Measurements from ENCODE around the gene VASN. TPM values are rescaled to one million over a fixed set of nuclear protein-coding genes. Genes with fewer than 3 reads are reported as not detected.

Gene VASN
- total RNA-seq, 2 experiments from 2014 or later: 0.11 to 0.20 TPM

DNA sequence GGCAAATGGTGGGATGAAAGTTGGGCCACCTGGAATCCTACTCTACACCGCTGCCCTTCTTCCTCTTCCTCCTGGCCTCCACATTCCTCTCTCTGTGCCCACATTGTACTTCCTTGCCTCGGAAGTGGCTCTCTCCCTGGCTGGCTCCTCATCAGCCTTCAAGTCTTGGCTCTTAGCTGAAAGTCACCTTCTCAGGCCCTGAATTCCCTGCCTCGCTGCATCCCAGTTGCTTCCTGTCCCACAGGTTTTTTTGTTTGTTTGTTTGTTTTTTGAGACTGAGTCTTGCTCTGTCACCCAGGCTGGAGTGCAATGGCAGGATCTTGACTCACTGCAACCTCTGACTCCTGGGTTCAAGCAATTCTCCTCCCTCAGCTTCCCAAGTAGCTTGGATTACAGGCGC, 18.0 kb upstream of the VASN start:
- H3K27me3 Mint-ChIP-seq: no peaks in the 10 kb centered on the region
- peaks cover 3% of the 10 kb centered on the region for H3K36me3 Mint-ChIP-seq
- H3K4me3 Mint-ChIP-seq: no peak overlapping the region
- H3K27ac Mint-ChIP-seq: no peak overlapping the region
- H3K4me1 Mint-ChIP-seq: peaks cover 6% of the 10 kb centered on the region
- no peaks in the 10 kb centered on the region for H3K9me3 Mint-ChIP-seq
- ATAC-seq (ENCODE audit: low read depth): no peak
- DNase-seq: no peak
- POLR2A ChIA-PET: interaction anchor here (0.7 to 1.1 kb wide), 3 partner anchors 16 to 81 kb away, joined by 3 to 4 read pairs (median 3); partner anchors contain the start of gene TFAP4

DNA sequence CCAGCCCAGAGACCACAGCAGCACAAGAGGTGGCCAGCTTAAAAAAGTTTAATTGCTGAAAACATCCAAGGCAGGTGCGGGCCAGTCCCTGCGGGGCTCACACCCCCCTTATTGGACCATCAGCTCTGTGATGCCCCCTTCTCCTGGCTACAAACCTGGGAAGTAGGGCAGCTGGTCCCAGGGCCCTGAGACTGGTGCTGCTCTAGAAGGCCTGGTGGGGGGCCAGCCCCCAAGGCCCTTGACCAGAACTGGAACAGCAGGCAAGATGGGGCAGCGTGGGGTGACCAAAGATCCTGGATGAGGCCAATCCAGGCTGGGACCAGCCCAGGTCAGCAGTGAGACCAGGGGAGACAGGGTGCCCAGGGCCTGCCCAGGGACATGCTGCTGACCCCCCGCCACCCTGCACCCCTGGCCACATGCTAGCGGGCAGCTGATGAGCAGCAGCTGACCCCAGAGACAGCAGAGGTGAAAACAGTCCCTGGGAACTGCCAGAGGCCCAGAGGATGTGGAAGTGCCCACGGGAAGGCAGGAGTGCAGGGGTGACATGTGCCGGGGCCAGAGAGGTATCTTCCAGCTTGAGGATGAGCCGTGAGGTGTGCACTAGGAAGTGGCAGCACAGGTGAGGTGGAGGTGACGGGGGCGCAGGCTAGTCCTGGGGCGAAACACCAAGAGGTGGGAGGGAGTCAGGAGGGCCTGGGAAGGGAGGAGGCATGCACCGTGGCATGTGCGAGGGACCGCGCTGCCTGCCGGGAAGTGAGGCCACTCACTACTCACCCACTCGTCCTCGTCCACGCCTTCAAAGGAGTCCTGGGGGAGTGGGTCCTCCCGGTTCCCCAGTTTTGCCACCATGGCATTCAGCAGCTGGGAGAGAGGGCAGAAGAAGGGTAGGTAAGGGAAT, 16.9 kb upstream of the VASN start:
- no peaks in the 10 kb centered on the region for H3K27me3 Mint-ChIP-seq
- ATAC-seq (ENCODE audit: low read depth) (no peak), DNase-seq (no peak)
- POLR2A ChIA-PET: no interaction called here
- H3K4me1 Mint-ChIP-seq: peaks cover 6% of the 10 kb centered on the region
- H3K9me3 Mint-ChIP-seq: no peaks in the 10 kb centered on the region
- H3K4me3 Mint-ChIP-seq: no peak overlapping the region
- H3K36me3 Mint-ChIP-seq: peaks cover 7% of the 10 kb centered on the region
- no peak overlapping the region for H3K27ac Mint-ChIP-seq

DNA sequence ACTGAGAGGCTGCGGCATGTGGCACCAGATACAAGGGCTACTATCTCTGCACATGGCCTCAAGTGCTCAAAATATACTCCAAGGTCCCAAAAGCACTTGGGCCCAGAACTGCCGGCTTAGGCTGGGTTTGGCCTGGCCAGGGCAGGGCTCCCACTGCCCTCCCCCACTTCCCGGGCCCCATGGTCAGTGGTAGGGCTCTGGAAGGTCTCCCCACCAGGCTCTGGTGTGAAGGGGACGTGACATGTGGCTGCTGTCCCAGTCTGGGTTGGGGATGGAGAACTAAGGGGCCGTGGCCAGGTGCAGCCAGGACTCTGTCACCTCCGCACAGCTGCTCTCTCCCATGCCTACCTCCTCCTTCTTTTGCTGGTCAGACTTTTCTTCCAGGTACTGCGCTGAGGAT, 14.8 kb upstream of the VASN start:
- no peaks in the 10 kb centered on the region for H3K27me3 Mint-ChIP-seq
- H3K9me3 Mint-ChIP-seq: no peaks in the 10 kb centered on the region
- peaks cover 7% of the 10 kb centered on the region for H3K36me3 Mint-ChIP-seq
- H3K4me3 Mint-ChIP-seq: no peak overlapping the region
- POLR2A ChIA-PET: no interaction called here
- DNase-seq: no peak
- H3K27ac Mint-ChIP-seq: no peak overlapping the region
- H3K4me1 Mint-ChIP-seq: peaks cover under 1% of the 10 kb centered on the region
- ATAC-seq (ENCODE audit: low read depth): no peak

DNA sequence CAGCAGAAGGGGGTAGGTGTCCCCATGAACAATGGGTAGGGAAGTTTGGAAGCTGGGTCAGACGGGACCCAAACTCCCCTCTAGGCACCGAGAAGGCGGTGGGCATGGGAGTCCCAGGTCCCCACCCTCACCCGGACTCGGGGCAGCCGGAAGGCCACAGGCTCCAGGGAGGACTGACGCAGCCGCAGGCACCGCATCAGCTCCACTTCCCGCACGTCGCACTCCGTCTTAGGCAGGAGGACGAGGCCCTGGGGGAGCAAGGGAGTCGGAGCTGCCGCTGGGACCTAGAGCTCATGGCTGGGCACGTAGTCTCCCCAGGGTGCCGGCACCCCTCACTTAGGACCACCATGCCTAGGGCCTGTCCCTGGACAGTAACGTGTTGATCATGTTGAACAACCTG, 13.4 kb upstream of the VASN start:
- DNase-seq (no peak), ATAC-seq (ENCODE audit: low read depth) (no peak)
- Mint-ChIP-seq H3K4me3 (no peak overlapping the region), H3K9me3 (no peaks in the 10 kb centered on the region), H3K27ac (no peak overlapping the region), H3K27me3 (no peaks in the 10 kb centered on the region), H3K36me3 (peaks cover 7% of the 10 kb centered on the region), H3K4me1 (no peaks in the 10 kb centered on the region)
- POLR2A ChIA-PET: interaction anchor here (0.6 kb wide), 1 partner anchor 451 kb away, joined by 4 read pairs; no protein-coding TSS in a partner anchor

DNA sequence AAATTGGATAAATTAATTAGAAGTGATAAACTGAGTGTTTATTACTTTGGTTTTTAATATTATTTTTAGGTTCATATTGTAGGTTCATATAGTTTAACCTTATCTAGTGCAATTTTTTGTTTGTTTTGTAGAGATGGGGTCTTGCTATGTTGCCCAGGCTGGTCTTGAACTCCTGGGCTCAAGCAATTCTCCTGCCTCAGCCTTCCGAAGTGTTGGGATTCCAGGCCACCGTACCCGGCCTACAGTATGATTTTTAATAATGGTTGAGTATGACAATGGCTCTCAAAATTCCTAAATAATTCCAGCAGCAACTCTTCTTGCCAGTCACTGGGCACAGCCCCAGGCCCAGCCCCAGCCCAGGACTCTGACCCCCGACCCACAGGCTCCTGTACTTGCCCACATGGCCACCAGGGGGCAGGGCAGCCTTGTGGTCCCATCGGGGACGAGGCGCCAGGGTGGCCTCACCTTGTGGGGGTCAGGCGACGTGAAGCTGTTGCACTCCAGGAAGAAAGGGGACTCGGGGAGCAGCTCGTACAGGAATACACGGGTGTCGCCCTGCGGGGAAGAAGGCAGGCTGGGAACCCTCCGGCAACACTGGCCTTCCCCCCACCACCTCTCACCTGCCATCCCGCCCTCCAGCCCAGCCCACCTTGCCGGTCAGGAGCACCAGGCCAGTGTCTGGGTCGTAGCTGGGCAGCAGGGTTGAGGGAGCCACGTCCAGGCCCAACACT, 12.7 kb upstream of the VASN start:
- H3K27ac Mint-ChIP-seq: no peak overlapping the region
- H3K9me3 Mint-ChIP-seq: no peaks in the 10 kb centered on the region
- peak; percentile 63 for ATAC-seq (ENCODE audit: low read depth)
- H3K4me1 Mint-ChIP-seq: no peaks in the 10 kb centered on the region
- peak; percentile 78 for DNase-seq
- H3K36me3 Mint-ChIP-seq: peaks cover 13% of the 10 kb centered on the region
- H3K27me3 Mint-ChIP-seq: no peaks in the 10 kb centered on the region
- POLR2A ChIA-PET: interaction anchor here (0.6 kb wide), 2 partner anchors 80 to 450 kb away, joined by 3 to 4 read pairs; no protein-coding TSS in a partner anchor
- no peak overlapping the region for H3K4me3 Mint-ChIP-seq

DNA sequence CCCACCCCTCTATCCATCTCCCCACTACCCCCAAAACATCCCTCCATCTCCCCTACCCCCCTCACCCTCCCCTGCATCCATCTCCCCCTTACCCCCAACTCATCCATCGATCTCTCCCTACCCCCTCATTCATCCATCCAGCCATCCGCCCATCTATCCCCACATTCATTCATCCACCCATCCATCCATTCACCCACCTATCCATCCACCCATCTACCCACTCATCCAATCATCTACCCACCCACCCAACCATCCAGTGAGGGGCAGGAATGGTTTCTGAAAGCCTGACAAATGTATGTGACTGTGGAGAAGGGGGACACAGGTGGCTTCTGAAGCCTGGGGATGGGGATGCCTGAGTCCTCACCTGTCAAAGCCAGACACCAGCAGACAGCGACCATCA, 11.7 kb upstream of the VASN start:
- Mint-ChIP-seq H3K36me3 (peaks cover 11% of the 10 kb centered on the region), H3K27me3 (no peaks in the 10 kb centered on the region), H3K27ac (no peak overlapping the region), H3K4me1 (no peaks in the 10 kb centered on the region), H3K9me3 (no peaks in the 10 kb centered on the region), H3K4me3 (no peak overlapping the region)
- ATAC-seq (ENCODE audit: low read depth) (no peak), DNase-seq (no peak)
- POLR2A ChIA-PET: interaction anchor here (0.6 kb wide), 1 partner anchor 79 kb away, joined by 3 read pairs; no protein-coding TSS in a partner anchor

DNA sequence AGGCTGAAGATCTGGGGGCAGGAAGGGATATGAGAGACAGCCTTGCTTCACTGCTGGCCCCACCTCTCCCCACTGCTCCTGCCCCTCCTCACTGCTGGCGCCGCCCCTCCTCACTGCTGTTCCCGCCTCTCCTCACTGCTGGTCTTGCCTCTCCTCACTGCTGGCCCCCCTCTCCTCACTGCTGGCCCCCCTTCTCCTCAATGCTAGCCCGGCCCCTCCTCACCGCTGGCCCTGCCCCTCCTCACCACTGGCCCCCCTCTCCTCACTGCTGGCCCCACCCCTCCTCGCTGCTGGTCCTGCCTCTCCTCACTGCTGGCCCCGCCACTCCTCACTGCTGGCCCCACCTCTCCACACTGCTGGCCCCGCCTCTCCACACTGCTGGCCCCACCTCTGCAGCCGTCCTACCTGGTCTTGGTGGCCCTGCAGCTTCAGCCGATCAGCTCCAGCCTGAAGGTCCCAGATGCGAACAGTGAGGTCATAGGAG, 11.1 kb upstream of the VASN start:
- H3K36me3 Mint-ChIP-seq: peaks cover 10% of the 10 kb centered on the region
- POLR2A ChIA-PET: no interaction called here
- no peak overlapping the region for H3K4me3 Mint-ChIP-seq
- H3K27me3 Mint-ChIP-seq: no peaks in the 10 kb centered on the region
- DNase-seq (no peak), ATAC-seq (ENCODE audit: low read depth) (peak; percentile 21)
- H3K4me1 Mint-ChIP-seq: no peaks in the 10 kb centered on the region
- H3K9me3 Mint-ChIP-seq: no peaks in the 10 kb centered on the region
- H3K27ac Mint-ChIP-seq: no peak overlapping the region

DNA sequence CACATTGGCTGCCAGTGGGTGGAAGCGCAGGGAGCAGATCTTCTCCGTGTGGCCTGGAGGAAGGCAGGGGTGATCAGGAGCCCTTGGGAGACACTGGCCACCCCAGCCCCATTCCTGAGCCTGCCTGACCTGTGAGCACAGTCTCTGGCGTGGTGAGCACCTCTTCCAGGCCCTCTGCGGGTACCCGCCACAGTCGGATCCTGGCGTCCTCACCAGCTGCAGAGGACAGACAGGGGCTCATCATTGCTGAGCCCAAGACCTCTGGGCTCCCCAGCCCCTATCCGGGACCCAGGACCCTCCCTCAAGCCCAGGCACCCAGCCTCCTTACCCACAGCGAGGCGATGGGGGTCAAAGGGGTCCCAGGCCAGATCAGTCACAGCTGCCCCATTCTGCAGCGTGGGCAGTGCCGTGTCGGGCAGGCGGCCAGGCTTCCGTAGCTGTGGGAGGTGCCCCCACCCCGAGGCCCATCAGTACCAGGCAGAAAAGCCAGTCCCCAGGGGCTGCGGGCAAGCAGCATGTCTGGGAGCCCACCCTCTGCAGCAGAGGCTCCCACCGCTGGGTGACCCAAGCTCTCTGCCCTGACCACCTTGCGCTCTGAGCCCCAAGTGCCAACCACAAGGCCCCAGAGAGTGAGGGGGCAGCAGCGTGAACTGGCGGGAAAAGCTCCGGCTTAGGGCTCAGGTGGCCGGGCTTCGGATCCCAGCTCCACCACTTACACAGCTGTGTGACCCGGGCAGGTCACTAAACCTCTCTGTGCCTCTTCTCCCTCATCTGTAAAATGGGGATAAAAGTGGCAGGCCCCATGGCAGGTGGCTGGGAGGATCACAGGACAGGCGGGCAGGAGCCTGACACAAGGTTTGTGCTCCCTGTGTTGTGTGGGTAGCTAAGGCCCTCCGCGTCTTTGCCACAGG, 10.4 kb upstream of the VASN start:
- no peaks in the 10 kb centered on the region for H3K9me3 Mint-ChIP-seq
- ATAC-seq (ENCODE audit: low read depth): no peak

DNA sequence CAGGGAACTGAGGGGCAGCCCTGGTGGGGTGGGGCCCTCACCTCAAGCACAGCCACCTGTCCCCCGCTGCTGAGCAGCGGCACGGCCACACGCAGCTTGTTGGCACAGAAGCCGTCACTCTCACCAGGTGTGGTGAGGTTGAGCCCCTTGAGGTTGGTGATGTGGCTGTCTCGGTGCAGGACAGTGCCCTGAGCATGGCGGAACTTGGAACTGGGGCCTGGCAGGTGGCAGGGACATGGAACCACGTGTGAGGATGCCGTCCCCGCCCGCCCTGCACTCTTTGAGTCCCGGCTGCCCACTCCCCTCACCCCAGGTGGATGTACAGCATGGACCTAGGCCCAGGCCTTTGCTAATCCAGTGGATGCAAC, 9.7 kb upstream of the VASN start:
- no peak overlapping the region for H3K27ac Mint-ChIP-seq
- ATAC-seq (ENCODE audit: low read depth): no peak
- no peaks in the 10 kb centered on the region for H3K4me1 Mint-ChIP-seq
- no peak overlapping the region for H3K4me3 Mint-ChIP-seq
- no peak for DNase-seq
- H3K27me3 Mint-ChIP-seq: no peaks in the 10 kb centered on the region
- no peaks in the 10 kb centered on the region for H3K9me3 Mint-ChIP-seq
- POLR2A ChIA-PET: no interaction called here
- peaks cover 10% of the 10 kb centered on the region for H3K36me3 Mint-ChIP-seq

More for the DNA sequence above, 10.4 kb upstream of the VASN start:
- peaks cover 10% of the 10 kb centered on the region for H3K36me3 Mint-ChIP-seq
- no peaks in the 10 kb centered on the region for H3K4me1 Mint-ChIP-seq
- no peak overlapping the region for H3K4me3 Mint-ChIP-seq
- no peak overlapping the region for H3K27ac Mint-ChIP-seq
- DNase-seq: no peak
- POLR2A ChIA-PET: no interaction called here
- no peaks in the 10 kb centered on the region for H3K27me3 Mint-ChIP-seq

DNA sequence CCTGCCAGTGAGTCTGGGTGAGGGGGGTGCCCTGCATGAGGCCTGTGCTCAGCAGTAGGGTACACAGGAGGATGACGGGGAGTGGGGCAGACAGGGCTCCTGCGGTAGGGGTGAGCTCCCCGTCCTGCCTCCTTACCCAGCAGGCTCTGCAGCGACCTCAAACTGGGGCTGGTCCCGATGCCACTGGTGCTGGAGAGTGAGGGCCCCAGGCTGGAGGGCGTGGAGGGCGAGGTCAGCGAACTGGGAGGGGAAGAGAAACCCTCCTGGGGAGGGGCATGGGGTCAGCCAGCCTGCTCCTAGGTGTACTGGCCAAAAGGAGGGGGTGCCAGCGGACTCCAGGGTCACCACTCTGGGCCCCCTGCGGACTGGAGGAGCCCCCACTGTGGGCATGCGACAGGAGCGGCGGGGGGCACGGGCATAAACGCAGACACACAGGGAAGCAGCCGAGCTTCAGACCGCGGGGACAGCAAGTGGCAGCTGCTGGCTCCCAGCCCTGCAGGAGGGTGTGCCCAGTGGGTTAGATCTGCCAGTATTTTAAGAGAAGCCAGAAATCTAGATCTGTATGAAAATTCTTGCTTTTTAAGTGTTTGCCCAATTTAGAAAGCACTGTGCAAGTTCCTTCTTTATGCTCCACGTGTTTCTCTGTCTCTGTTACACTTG, 9.0 kb upstream of the VASN start:
- H3K4me1 Mint-ChIP-seq: no peaks in the 10 kb centered on the region
- H3K27ac Mint-ChIP-seq: no peak overlapping the region
- ATAC-seq (ENCODE audit: low read depth) (no peak), DNase-seq (no peak)
- no peaks in the 10 kb centered on the region for H3K9me3 Mint-ChIP-seq
- H3K27me3 Mint-ChIP-seq: no peaks in the 10 kb centered on the region
- no peak overlapping the region for H3K4me3 Mint-ChIP-seq
- POLR2A ChIA-PET: no interaction called here
- H3K36me3 Mint-ChIP-seq: peaks cover 11% of the 10 kb centered on the region

DNA sequence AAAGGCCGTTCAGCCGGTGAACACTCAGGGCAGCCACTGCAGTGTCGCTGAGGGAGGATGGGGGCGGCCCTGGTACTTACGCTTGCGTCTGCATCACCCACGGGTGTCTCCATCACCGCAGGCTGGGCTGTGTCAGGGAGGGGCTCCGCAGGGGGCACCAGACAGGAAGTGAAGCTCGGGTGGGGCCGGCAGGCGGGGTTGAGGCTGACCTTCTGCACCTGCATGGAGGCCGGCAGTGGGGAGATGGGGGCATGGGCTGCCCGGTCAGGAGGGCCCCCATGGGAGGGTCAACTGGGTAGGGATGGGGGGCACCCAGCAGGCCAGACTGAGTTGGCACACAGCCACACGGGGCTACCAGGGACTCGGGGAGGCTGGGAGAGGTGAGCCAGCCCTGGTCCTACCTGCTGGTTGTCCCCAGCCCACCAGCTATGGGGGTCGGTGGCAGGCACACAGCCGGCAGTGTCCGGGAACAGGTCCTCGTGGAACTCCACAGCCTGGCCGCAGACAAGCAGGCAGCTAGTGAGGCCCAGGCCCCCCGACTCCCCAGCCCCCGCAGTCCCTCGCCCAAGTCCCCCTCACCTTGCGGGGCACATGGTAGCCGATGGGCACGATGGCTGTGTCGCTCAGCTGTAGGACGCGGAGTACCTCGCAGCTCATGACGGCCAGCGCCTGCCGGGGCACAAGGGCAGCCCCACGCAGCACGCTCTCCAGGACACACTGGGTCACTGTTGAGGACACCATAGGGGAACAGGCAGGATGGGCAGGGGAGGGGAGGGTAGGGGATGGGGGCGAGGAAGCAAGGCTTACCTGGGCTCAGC, 7.2 kb upstream of the VASN start:
- Mint-ChIP-seq H3K4me3 (no peak overlapping the region), H3K36me3 (peaks cover 8% of the 10 kb centered on the region), H3K27ac (no peak overlapping the region), H3K9me3 (no peaks in the 10 kb centered on the region), H3K27me3 (no peaks in the 10 kb centered on the region), H3K4me1 (no peaks in the 10 kb centered on the region)
- DNase-seq (no peak), ATAC-seq (ENCODE audit: low read depth) (no peak)
- POLR2A ChIA-PET: no interaction called here

DNA sequence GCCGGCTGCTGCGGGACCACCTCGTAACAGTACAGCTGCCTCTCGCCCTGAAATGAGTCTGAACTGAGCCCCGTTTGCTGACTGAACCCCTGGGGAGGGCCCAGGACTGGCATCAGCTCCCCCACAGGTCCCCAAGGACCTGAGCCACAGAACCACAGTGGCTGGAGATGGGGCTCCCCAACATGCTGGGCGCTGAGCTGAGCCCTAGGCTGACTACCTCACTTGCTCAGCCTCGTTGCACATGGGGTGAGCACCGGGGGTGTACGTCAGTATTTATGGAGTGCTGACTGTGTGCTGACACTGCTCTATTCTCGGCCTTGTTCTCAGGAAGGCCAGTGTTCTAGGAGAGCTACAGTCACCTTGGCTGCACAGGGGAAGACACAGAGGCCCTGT, 6.6 kb upstream of the VASN start:
- H3K4me3 Mint-ChIP-seq: no peak overlapping the region
- H3K27me3 Mint-ChIP-seq: no peaks in the 10 kb centered on the region
- H3K9me3 Mint-ChIP-seq: no peaks in the 10 kb centered on the region
- no peak overlapping the region for H3K27ac Mint-ChIP-seq
- no peaks in the 10 kb centered on the region for H3K4me1 Mint-ChIP-seq
- DNase-seq: no peak
- peaks cover 8% of the 10 kb centered on the region for H3K36me3 Mint-ChIP-seq
- no peak for ATAC-seq (ENCODE audit: low read depth)
- POLR2A ChIA-PET: no interaction called here

Measured in activated naive CD8-positive, alpha-beta T cell treated with anti-CD3 and anti-CD28 coated beads, Interleukin-2, amount 10 ng/mL, durations not matched to agents 7 days and 5 days (primary cell).